Upper lobe of left lung (tissue), 6 donors: Measurements from ENCODE around the gene ELOVL3. TPM values are rescaled to one million over a fixed set of nuclear protein-coding genes. Genes with fewer than 3 reads are reported as not detected.

Experiments
- ATAC-seq, 2 donors: fragments of 200-7000 bp; cut with Tn5 transposase; one replicate each; pipeline ENCODE4 v1.9.1; 2022; ENCODE audit warnings: mild to moderate bottlenecking in 2 of 2, moderate library complexity in 2 of 2; ENCODE audit not compliant: low FRiP score in 2 of 2
- DNase-seq, 2 donors: peaks; one replicate each; pipeline ENCODE4 v3.0.0-alpha.2; 2019 to 2020
- H3K27ac ChIP-seq, 4 donors: fragments of 200-600 bp; sonication (generic); one replicate each; pipeline ENCODE4 v1.5.1; 2016 to 2019
- H3K27me3 ChIP-seq, 4 donors: fragments of 200-600 bp; sonication (generic); one replicate each; pipeline ENCODE4 v1.5.1; 2017 to 2019
- H3K36me3 ChIP-seq, 4 donors: fragments of 200-600 bp; sonication (generic); one replicate each; pipeline ENCODE4 v1.5.1; 2016 to 2019
- H3K4me1 ChIP-seq, 4 donors: fragments of 200-600 bp; sonication (generic); one replicate each; pipeline ENCODE4 v1.5.1; 2018 to 2019
- H3K4me3 ChIP-seq, 4 donors: fragments of 200-600 bp; sonication (generic); one replicate each; pipeline ENCODE4 v1.5.1; 2017 to 2019; ENCODE audit warnings: mild to moderate bottlenecking in 2 of 4, moderate library complexity in 1 of 4
- H3K9me3 ChIP-seq, 4 donors: fragments of 200-600 bp; sonication (generic); one replicate each; pipeline ENCODE4 v1.5.1; 2018 to 2019
- CTCF ChIP-seq, 6 experiments: fragments of 450-650 bp in 4 of 6; fragments of 200-600 bp in 2 of 6; sonication (generic) in 2 of 6; IDR thresholded peaks; one replicate each; pipeline ENCODE4 v1.5.1; 2016 to 2019; ENCODE audit warnings: antibody characterized with exemption in 6 of 6
- EP300 ChIP-seq, 4 donors: sonication (generic); formaldehyde crosslinking; IDR thresholded peaks; one replicate each; pipeline ENCODE4 v1.5.1; 2017; ENCODE audit warnings: antibody characterized with exemption in 4 of 4, control low read depth in 2 of 4
- POLR2A ChIP-seq, 4 donors: fragments of 450-650 bp; IDR thresholded peaks; one replicate each; pipeline ENCODE4 v1.5.1; 2016 to 2017; ENCODE audit warnings: antibody characterized with exemption in 4 of 4, mild to moderate bottlenecking in 2 of 4
- POLR2AphosphoS5 ChIP-seq, 2 donors: sonication (generic); formaldehyde crosslinking; IDR thresholded peaks; one replicate each; pipeline ENCODE4 v1.5.1; 2017; ENCODE audit warnings: antibody characterized with exemption in 2 of 2
- WGBS, 2 donors: methylation state at CpG; one replicate each; pipeline ENCODE4 v1.1.5; 2017 to 2018; 5-methylcytosine and 5-hydroxymethylcytosine counted together
- total RNA-seq, 6 donors: library from RNA; depleted of rRNA in 4 of 6; stranded (reverse); fragments of >200 nt in 4 of 6; gene quantifications; one replicate each; pipeline versions ENCODE4 v1.1.0 to v1.2.1, GENCODE V29; 2016 to 2021
- donor health status: DM: no; HTN: no; CAD: no; lungs with moderate emphysema.
- donor health status: DM: no; HTN: yes; CAD: no; lungs with severe emphysema.

Gene ELOVL3
- total RNA-seq, 6 donors from 2014 or later, result 0.46 to 2.7 (median 1.1) TPM; not detected in 3

- 62 to 70% methylated on average over 8 of the region's 8 CpGs for WGBS, 2 donors
- H3K9me3 ChIP-seq, result no peaks in the 10 kb centered on the region
- ATAC-seq, result no peak
- peak overlapping the region in 3 of 4 donors; percentile 29 to 50 (median 41) for H3K4me3 ChIP-seq
- H3K27me3 ChIP-seq, result peaks cover 0 to 21% (median 14%) of the 10 kb centered on the region in 4 donors
- DNase-seq, result peak in 1 of 2 donors; percentile 79
- peak overlapping the region in 2 of 4 donors; percentile 68 to 75 for H3K27ac ChIP-seq
- no peak for TF ChIP-seq CTCF (IDR thresholded peaks at IDR 0.05)
- TF ChIP-seq EP300 (IDR thresholded peaks at IDR 0.05), result no peak
- no peak for TF ChIP-seq POLR2A (IDR thresholded peaks at IDR 0.05)
- no peak for TF ChIP-seq POLR2AphosphoS5 (IDR thresholded peaks at IDR 0.05)
- peaks cover 32 to 43% (median 34%) of the 10 kb centered on the region in 4 donors for H3K4me1 ChIP-seq
- H3K36me3 ChIP-seq, result no peaks in the 10 kb centered on the region
Observed at GRCh38 chr10:102226542-102226870, 407 bp downstream of the ELOVL3 start.

- 45 to 49% methylated on average over 8 of the region's 8 CpGs for WGBS, 2 donors
- no peak for TF ChIP-seq EP300 (IDR thresholded peaks at IDR 0.05)
- TF ChIP-seq POLR2A (IDR thresholded peaks at IDR 0.05), result no peak
- peak in 1 of 2 donors; percentile 56 for TF ChIP-seq POLR2AphosphoS5 (IDR thresholded peaks at IDR 0.05)
- H3K27ac ChIP-seq, result peak overlapping the region in 1 of 4 donors; percentile 75
- ATAC-seq (peak; percentile 8 to 61), DNase-seq (peak; percentile 22 to 77)
- H3K4me3 ChIP-seq, result peak overlapping the region in 1 of 4 donors; percentile 50
- H3K36me3 ChIP-seq, result no peaks in the 10 kb centered on the region
- peaks cover 0 to 26% (median 15%) of the 10 kb centered on the region in 4 donors for H3K27me3 ChIP-seq
- H3K9me3 ChIP-seq, result no peaks in the 10 kb centered on the region
- H3K4me1 ChIP-seq, result peaks cover 37 to 47% (median 39%) of the 10 kb centered on the region in 4 donors
Observed at GRCh38 chr10:102227050-102227449, 951 bp downstream of the ELOVL3 start.

GRCh38 chr10:102229810-102230263, 3.7 kb downstream of the ELOVL3 start:
- Histone ChIP-seq H3K27me3 (peaks cover 0 to 26% (median 15%) of the 10 kb centered on the region in 4 donors), H3K27ac (no peak overlapping the region), H3K4me1 (peaks cover 37 to 47% (median 39%) of the 10 kb centered on the region in 4 donors), H3K9me3 (no peaks in the 10 kb centered on the region), H3K4me3 (peak overlapping the region in 3 of 4 donors; percentile 45 to 59 (median 49)), H3K36me3 (no peaks in the 10 kb centered on the region)
- 0 to 3% methylated on average over 1 to 22 of the region's 24 CpGs for WGBS, 2 donors
- ATAC-seq, result peak; percentile 68 to 75
- peak; percentile 92 to 95 for DNase-seq
- no peak for TF ChIP-seq EP300 (IDR thresholded peaks at IDR 0.05)
- peak; percentile 88 to 95 (median 93) for TF ChIP-seq CTCF (IDR thresholded peaks at IDR 0.05)

DNA sequence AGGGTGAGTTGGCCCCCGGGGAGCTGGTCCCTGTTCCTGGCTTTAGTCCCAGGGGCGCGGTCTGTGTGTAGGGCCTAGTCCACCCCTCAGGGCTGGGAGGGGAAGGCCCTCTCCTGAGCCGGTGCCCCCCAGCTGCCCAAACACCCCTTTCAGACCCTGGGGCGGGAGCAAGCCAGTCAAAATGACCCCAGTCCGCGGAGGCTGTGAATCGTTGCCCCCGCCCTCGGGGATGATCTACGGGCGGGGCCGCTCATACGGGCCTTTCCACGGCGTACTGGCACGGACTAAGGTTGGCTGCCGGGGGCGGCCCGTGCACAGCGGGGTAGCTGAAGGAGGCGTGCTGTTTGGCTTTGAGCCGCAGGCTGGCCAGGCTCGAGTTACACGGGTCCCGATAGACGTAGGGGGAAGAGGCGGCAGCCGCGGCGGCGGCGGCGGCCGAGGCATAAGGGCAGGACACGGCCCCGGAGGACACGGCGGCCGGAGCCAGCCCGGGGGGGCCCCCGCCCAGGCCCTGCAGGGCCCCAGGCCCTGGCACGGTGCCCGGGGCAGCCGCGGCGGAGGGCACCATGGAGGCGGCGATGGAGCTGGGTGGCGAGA, 4.3 kb downstream of the ELOVL3 start:
- peak in 1 of 2 donors; percentile 39 for ATAC-seq
- DNase-seq, result peak; percentile 49 to 89

More for the DNA sequence above, 4.3 kb downstream of the ELOVL3 start:
- Histone ChIP-seq H3K27ac (no peak overlapping the region), H3K36me3 (no peaks in the 10 kb centered on the region), H3K9me3 (no peaks in the 10 kb centered on the region), H3K27me3 (peaks cover 0 to 26% (median 15%) of the 10 kb centered on the region in 4 donors), H3K4me3 (peak overlapping the region in 3 of 4 donors; percentile 45 to 59 (median 49)), H3K4me1 (peaks cover 33 to 46% (median 39%) of the 10 kb centered on the region in 4 donors)
- TF ChIP-seq EP300 (IDR thresholded peaks at IDR 0.05) (no peak), CTCF (IDR thresholded peaks at IDR 0.05) (no peak), POLR2AphosphoS5 (IDR thresholded peaks at IDR 0.05) (no peak), POLR2A (IDR thresholded peaks at IDR 0.05) (no peak)
- WGBS, 2 donors, result 0 to 3% methylated on average over 10 to 33 of the region's 50 CpGs
